ENCODE measurements around the gene LCE2D. TPM values are rescaled to one million over a fixed set of nuclear protein-coding genes. Genes with fewer than 3 reads are reported as not detected.
"Not testable (repeated sequence)": the region's sequence is repeated elsewhere in the genome, so short reads cannot be mapped to it uniquely, and the experiment has no call there.

LCE2D gene
- total RNA-seq, 2 donors from 2014 or later: not detected

- no peak for DNase-seq (ENCODE audit: low spot score)
- no peaks in the 10 kb centered on the region for H3K27me3 ChIP-seq
- H3K36me3 ChIP-seq: no peaks in the 10 kb centered on the region
- H3K27ac ChIP-seq: no peak overlapping the region
- peaks cover 0 to 3% of the 10 kb centered on the region in 2 donors for H3K9me3 ChIP-seq
- TF ChIP-seq, protein P1, sequence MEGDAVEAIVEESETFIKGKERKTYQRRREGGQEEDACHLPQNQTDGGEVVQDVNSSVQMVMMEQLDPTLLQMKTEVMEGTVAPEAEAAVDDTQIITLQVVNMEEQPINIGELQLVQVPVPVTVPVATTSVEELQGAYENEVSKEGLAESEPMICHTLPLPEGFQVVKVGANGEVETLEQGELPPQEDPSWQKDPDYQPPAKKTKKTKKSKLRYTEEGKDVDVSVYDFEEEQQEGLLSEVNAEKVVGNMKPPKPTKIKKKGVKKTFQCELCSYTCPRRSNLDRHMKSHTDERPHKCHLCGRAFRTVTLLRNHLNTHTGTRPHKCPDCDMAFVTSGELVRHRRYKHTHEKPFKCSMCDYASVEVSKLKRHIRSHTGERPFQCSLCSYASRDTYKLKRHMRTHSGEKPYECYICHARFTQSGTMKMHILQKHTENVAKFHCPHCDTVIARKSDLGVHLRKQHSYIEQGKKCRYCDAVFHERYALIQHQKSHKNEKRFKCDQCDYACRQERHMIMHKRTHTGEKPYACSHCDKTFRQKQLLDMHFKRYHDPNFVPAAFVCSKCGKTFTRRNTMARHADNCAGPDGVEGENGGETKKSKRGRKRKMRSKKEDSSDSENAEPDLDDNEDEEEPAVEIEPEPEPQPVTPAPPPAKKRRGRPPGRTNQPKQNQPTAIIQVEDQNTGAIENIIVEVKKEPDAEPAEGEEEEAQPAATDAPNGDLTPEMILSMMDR (IDR thresholded peaks at IDR 0.05): no peak
- H3K4me3 ChIP-seq: no peak overlapping the region
- no peaks in the 10 kb centered on the region for H3K4me1 ChIP-seq
These were observed 16.3 kb downstream of the LCE2D start for GRCh38 chr1:152679459-152679858.

DNA sequence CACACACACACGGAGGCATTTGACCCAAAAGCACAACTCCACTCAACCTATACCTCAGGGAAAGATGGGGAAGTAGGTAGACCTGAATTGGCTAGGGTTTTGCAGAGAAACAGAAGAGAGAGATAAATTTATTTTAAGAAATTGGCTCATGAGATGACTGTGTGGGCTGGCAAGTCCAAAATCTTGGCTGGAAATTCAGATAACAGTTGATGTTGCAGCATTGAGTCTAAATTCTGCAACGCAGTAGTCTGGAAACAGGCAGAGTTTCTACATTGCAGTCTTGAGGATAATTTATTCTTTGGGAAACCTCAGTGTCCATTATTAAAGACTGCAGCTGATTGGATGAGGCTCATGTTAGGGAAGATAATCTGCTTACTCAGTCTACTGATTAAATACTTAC, 18.4 kb downstream of the LCE2D start:
- H3K9me3 ChIP-seq: peaks cover 0 to 3% of the 10 kb centered on the region in 2 donors
- H3K27me3 ChIP-seq: no peaks in the 10 kb centered on the region
- H3K27ac ChIP-seq: no peak overlapping the region
- TF ChIP-seq, protein P1 (IDR thresholded peaks at IDR 0.05): no peak
- H3K4me1 ChIP-seq: no peaks in the 10 kb centered on the region
- DNase-seq (ENCODE audit: low spot score): no peak
- H3K4me3 ChIP-seq: no peak overlapping the region
- H3K36me3 ChIP-seq: no peaks in the 10 kb centered on the region

DNA sequence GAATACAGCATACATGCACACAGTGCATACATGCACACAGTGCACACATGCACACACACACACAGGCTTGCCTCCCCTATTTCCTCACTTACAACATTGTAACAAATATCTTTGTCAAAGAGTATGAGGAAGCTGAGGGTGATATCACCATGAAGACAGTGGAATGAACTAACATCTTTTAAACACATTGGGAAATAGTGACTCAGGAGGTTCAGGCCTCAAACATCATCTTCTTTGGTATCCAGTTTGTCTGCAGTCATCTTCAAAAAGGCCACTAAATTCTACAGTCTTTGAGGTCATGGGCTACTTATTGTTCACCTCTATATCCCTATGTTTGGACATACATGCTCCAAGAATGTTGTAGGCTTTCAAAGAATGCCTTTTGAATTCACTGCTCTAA, 20.7 kb downstream of the LCE2D start:
- no peaks in the 10 kb centered on the region for H3K36me3 ChIP-seq
- H3K4me1 ChIP-seq: no peaks in the 10 kb centered on the region
- TF ChIP-seq, protein P1 (IDR thresholded peaks at IDR 0.05): no peak
- H3K27ac ChIP-seq: no peak overlapping the region
- no peak overlapping the region for H3K4me3 ChIP-seq
- peaks cover 0 to 3% of the 10 kb centered on the region in 2 donors for H3K9me3 ChIP-seq
- H3K27me3 ChIP-seq: no peaks in the 10 kb centered on the region
- DNase-seq (ENCODE audit: low spot score): no peak

DNA sequence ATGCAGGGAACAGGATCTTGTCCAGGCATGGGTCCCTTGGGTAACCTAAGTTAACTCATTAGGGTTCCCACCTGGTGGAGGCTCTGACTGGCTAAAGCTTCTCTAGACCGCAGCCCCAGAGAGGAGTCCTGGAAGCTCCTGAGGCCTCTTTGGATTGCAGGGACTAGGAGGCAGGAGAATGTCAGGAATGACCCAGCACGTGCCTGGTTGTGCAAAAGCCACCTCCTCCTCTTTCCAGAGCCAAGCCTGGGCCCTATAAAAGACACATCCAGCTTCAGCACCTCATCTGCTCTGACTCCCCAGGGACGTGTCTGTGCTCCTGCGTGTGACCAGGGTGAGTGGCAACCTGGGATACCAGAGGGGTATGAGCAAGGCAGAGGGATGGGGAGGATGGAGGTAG, 22.6 kb downstream of the LCE2D start, which contains the start of gene LCE2B:
TSS of gene LCE2B (plus strand) at position 301 of the 400 bp plus-strand sequence. CDS start 721 bp downstream, outside the sequence.
- H3K9me3 ChIP-seq; DNase-seq (ENCODE audit: low spot score); H3K4me1 ChIP-seq; H3K27me3 ChIP-seq; H3K36me3 ChIP-seq; H3K4me3 ChIP-seq; H3K27ac ChIP-seq: not testable (repeated sequence)

DNA sequence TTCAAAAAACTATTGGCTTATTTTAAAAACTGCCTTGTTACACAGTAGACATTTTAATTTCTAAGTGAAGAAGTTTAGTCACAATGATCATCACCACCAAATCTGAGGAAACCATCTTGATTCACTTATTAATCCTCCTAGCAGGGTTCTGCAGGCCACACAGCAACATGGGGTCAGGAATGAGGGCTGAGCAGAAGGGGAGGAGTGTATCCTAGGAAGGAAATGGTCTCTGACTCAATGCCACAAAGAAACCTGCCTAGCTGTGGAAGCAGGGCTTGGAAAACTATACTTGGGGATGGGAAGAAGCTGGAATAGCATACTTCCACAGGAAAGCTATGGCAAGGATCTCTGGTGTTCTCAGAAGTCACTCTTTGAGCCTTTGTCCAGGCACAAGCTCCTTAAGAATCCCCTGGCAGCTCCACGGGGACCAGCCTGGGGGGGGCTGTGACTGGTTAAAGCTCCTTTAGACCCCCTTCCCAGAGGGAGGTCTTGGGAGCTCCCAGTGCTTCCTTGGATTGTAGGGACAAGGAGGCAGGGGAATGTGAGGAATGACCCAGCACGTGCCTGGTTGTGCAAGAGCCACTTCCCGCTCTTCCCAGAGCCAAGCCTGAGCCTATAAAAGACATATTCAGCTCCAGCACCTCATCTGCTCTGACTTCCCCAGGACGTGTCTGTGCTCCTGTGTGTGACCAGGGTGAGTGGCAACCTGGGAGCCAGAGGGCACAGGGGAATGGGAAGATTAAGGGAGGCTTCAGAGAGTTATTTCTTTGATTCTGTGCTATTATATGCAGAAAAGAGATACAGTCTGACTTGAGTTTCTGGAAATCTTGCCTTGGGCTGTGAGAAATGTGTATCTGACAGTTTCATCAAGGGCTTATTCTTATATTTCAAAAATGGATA, 34.8 kb downstream of the LCE2D start, which contains the start of gene LCE2A:
TSS of gene LCE2A (plus strand) at position 645 of the 900 bp plus-strand sequence. CDS start 557 bp downstream, outside the sequence.
- TF ChIP-seq, protein P1 (IDR thresholded peaks at IDR 0.05): no peak
- no peak for DNase-seq (ENCODE audit: low spot score)
- no peak within 1 kb of the TSS for H3K27ac ChIP-seq
- no peaks in the 10 kb centered on the region for H3K4me1 ChIP-seq
- H3K27me3 ChIP-seq: no peaks in the 10 kb centered on the region
- no peaks in the 10 kb centered on the region for H3K9me3 ChIP-seq
- no peak within 1 kb of the TSS for H3K4me3 ChIP-seq
- no peaks in the 10 kb centered on the region for H3K36me3 ChIP-seq

DNA sequence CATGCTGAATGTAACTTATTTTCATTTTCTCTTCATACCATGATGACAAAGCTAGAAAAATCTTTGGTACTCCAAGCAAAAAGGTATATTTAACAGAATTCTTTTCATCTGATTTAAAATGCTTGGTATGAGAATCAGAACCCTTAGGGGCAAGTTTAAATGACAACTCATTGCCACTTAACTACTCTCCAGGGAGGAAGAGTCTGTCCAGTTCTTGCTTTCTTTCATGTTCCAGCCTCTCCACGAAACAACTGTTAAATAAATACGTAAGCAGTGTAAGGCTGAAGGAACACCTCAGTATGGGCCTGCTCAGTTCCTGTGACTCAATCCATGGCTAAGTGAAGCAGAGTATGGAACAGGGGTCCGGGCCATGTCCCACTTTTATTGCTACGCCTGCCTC, 36.6 kb downstream of the LCE2D start:
- Histone ChIP-seq H3K4me1 (no peaks in the 10 kb centered on the region), H3K36me3 (no peaks in the 10 kb centered on the region), H3K4me3 (no peak overlapping the region), H3K9me3 (no peaks in the 10 kb centered on the region), H3K27me3 (no peaks in the 10 kb centered on the region), H3K27ac (no peak overlapping the region)
- DNase-seq (ENCODE audit: low spot score): no peak
- TF ChIP-seq, protein P1 (IDR thresholded peaks at IDR 0.05): no peak

Data from right atrium auricular region (tissue), 2 donors.